Skeletal muscle cell (primary cell): ENCODE data around the gene NPB.

Experiments used
- DNase-seq: peaks from one replicate; pipeline ENCODE4 v3.0.0-alpha.2; 2010; ENCODE audit warnings: low read depth
- H3K4me3 ChIP-seq: 2 replicates; pipeline ENCODE4 v1.5.1; 2011; ENCODE audit warnings: low read depth, mild to moderate bottlenecking, control low read depth, low read length, moderate library complexity

NPB gene

DNA sequence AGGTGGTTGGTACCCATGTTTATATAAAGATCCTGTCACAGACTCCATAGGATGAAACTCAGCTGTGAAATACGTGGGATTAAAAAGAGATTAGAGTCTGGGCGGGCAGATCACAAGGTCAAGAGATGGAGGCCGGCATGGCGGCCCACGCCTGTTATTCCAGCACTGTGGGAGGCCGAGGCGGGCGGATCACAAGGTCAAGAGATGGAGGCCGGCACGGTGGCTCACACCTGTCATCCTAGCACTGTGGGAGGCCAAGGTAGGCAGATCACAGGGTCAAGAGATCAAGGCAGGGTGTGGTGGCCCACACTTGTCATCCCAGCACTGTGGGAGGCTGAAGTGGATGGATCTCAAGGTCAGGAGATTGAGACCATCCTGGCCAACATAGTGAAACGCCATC, 6.6 kb upstream of the NPB start:
- no peak for DNase-seq
- H3K4me3 ChIP-seq, result no peak overlapping the region

DNA sequence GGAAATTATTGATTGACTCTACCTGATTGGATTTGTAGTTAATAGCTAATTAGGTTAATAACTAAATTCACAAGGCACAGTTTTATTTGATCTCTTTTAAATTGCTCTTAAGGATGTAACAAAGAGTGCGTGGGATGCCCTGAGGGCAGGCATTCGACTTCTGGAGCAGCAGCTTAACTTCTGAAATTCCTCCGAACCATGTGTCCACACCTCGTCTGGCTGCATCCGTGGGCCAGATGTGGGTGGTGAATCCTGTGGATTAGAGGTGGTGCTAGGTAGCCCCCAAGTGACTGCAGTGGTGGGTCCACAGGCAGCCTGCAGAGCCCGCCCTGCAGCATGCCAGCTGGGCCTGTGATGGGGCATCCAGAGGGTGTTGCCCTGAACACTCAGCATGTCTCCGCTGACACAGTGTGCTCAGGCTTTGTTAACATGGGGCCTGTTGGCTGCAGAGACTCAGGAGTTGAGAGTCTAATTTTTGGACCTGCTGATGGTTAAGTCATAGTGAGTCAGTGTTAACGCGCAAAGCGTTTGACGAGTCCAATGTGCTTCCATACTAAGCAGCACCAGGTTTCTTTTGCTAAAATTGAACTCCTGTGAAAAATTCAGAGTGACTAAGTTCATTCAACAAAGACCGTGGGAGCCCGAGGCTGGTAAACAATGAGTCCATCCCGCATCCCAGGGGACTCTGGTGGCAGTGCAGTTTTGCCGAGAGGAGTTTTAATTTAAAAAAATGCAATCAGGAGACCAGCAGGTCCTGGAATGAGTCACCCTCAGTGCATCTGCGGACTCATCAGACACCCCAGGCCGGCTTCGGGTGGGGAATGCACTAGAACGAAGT, 3.8 kb upstream of the NPB start:
- peak; percentile 63 for DNase-seq
- H3K4me3 ChIP-seq, result no peak overlapping the region

- no peak overlapping the region for H3K4me3 ChIP-seq
- no peak for DNase-seq
Measured at GRCh38 chr17:81898885-81899284, 3.2 kb upstream of the NPB start.

DNA sequence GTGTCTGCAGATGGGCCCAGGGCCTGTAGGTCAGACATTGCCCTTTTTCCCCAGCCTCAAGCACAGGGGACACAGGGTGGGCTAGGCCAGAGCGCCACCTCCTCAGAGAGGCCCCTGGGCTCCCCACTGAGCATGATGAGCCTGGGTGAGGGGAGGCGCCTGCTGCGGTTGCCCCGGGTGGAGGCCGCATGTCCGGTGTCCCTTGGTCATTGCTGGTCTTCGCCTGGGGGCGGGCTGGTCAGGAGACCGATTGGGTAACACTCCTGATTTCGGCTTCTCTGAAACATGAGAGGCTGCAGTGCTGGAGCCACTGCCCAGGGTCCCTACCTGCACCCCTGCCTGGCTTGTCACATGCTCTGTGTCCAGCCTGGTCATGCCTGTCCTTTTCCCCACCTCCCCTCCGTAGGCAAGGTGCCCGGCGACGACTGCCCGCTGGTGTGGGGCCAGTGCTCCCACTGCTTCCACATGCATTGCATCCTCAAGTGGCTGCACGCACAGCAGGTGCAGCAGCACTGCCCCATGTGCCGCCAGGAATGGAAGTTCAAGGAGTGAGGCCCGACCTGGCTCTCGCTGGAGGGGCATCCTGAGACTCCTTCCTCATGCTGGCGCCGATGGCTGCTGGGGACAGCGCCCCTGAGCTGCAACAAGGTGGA, 2.4 kb upstream of the NPB start:
- DNase-seq, result no peak
- H3K4me3 ChIP-seq, result no peak overlapping the region

DNA sequence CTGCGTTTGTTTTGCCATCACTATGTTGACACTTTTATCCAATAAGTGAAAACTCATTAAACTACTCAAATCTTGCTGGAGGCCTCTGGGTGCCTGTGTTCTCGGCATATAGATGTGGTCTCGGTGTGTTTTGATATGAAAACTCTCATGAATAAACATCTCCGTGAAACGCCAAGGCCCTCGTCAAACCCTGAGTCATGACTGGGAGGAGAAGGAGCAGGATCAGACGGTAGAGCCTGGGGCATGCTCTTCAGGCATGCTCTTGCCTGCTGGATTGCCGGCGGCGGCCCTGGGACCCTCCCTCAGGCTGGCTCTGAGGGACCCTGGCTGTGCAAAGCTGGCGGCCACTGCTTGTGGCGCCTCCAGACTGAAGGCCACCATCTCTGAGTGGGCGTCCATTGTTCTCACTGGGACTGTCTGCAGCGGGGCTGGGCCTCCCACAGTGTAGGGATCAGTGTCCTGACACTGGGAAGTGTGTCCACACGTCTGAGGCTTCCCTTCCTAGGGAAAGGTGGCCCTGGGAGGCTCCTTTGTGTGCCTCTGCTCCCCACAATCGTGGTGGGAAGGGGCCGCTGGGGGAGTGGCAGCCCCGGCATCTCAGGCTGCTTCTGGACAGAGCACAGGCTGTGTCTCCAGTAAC, 1.7 kb upstream of the NPB start:
- DNase-seq, result no peak
- no peak overlapping the region for H3K4me3 ChIP-seq

- no peak for DNase-seq
- peak overlapping the region; percentile 42 for H3K4me3 ChIP-seq
Measured at GRCh38 chr17:81901167-81902022, 643 bp upstream of the NPB start.

DNA sequence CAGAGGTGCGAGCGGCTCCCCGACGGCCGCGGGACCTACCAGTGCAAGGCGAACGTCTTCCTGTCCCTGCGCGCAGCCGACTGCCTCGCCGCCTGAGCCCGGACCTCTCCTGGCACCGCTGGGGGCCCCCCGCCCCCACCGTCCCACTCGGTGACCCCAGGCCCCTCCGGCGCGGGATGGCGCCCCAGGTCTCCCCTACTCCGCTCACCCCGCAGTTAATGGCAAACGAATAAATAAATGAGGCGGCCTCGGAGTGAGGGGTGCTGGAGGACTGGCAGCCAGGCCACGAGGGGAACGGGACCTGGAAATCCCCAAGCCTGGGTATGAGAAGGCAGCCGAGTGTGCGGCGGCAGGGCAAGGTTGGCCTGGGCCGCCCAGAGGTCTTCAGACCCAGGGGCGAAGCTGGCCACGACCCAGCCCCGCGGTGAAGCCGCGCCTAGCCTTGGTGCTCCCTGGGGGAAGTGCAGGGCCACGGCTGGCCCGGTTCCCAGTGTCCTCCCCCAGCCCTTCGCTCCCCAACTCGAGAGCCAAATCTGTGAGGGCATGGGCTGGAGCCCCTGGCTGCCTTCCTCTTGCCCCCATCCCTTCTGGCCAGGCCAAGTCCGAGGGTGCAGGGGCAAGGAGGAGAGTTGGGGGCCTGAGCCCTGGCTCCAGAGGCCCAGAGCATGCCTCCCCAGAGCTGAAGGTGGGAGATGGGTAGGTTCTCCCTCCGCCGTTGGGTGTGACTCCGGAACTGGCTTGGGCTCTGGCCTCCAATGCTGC, 796 bp downstream of the NPB start:
- peak overlapping the region; percentile 42 for H3K4me3 ChIP-seq
- DNase-seq, result no peak

DNA sequence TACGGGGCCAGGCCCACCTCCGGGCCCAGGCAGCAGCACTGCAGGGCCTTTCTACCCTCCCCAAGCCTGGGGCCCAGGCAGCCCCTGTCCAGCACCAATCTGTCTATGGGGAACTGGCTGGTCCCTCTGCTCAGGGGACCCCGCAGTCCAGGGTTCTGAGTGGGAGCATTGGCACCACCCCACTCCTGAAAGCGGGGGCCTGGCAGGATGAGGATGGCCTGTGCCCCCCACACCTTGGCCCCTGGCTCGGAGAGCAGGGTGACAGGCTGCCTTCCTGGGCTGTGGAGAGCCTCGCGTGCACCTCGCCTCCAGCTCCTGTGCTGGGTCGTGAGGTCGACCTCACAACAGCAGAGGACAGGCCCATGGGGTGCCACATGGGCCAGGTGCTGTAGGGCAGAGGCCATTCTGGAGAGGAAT, 1.4 kb downstream of the NPB start:
- DNase-seq, result no peak
- H3K4me3 ChIP-seq, result no peak overlapping the region

GRCh38 chr17:81903896-81904599, 2.0 kb downstream of the NPB start:
- no peak for DNase-seq
- H3K4me3 ChIP-seq, result no peak overlapping the region

GRCh38 chr17:81904600-81905423, 2.8 kb downstream of the NPB start:
- no peak for DNase-seq
- no peak overlapping the region for H3K4me3 ChIP-seq

- no peak overlapping the region for H3K4me3 ChIP-seq
- no peak for DNase-seq
Measured at GRCh38 chr17:81905424-81905875, 3.4 kb downstream of the NPB start.

GRCh38 chr17:81905993-81906392, 4.0 kb downstream of the NPB start:
- no peak overlapping the region for H3K4me3 ChIP-seq
- DNase-seq, result no peak

DNA sequence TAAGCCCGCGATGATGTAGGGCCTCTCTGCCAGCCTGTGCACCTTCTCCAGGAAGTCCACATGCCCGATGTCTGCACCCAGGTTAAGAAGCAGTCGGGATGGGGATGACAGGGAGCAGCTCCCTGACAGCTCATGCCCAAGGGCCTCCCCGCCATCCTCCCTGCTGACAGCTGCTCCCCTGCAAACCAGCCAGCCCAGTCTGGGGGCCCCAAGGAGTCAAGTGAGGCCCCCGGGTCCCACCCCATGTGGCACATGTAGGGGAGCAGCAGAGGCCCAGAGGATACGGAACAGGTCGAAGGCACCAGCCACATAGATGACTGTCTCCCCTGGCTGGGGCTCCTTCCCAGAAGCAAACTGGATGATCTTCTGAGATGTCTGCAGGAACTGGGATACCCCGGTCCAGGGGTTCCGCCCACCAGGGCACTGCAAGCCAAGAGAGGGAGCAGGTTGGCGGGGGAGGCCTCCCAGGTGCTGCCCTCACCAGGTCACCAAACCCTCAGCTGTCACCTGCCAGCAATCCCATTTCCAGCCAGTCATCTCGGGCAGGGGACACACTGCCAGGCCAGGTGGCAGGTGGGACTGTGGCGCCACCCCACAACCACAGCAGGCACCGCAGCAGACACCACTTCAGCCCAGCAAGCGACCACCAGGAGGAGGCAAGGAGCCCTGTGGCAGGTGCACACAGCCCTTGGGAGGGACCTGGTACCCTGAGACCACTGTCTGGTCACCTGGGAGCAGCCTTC, 4.6 kb downstream of the NPB start:
- no peak for DNase-seq
- no peak overlapping the region for H3K4me3 ChIP-seq

DNA sequence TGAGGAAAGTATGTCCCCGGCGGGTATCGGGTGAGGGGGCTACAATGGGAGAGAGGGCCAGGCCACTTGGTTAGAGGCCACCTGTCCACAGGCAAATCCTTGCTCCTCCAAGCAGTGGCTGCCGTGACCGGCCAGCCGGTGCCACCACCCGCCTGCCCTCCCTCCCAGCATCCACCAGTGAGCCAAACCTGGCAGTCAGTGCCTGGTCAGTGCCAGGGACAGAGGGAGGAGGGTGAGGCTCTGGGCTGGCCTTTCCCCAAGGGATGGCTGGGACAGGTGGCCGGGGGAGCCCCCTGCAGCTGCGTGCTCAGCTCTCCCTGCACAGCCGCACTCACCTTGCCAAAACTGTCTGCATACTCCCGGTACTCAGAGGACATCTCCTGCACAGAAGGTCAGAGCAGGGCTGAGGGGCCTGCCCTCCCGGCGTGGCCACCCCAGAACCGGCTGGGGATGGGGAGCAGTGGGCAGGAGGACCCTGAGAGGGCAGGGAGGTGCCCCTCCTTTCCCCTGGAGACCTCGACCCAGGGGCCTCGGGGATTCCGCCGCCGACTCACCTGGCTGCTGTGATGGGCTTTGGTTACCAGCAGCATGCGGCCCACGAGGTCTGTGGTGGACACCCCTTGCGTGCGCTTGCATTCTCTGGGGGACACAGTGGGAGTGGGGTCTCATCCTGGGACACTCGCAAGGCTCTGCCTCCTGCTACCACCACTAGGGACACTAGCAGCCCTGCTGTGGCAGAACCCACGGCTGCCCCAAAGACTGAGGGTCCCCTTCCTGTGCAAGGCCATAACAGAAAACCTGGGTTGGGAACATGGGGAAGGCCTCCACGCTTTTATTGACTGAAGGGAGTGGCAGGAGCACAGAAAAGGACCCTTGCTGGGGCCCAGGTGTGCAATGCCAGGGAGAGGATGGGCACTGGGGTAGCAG, 5.4 kb downstream of the NPB start:
- DNase-seq, result no peak
- H3K4me3 ChIP-seq, result no peak overlapping the region

DNA sequence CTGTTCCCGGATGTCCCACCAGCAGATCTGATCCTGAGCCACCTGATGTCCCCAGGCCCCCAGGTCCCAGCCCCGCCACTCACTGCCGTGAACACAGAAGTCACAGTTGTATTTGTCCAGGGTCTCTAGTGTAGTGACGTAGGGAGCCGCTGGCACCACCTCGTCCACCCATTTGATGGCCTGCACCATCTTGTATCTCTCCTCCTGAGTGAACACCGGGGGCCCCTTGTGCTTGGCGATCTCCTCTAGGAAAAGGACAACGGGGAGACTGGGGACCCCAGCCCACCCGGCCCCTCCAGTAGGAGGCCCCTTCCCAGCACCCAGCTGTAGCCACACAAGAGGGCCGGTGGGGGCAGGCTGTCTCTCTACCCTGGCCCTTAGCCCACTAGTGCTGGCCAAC, 6.8 kb downstream of the NPB start:
- no peak overlapping the region for H3K4me3 ChIP-seq
- no peak for DNase-seq

DNA sequence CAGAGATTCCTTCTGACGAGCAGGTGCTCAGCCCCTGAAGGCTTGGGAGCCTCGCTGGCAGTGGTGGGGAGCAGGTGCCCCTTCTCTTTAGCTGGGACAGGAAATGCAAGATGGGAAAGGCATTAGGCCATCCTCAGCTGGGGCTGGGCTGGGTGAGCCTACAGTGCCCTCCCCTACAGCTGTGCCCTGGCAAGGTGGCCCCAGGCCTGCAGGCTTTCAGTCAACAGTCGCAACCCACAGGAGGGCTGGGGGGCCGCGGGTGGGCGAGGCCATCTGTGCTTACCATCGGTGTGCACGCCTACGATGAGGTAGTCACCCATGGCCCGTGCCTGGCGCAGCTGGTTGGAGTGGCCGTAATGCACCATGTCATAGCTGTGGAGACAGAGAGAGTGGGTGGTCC, 7.2 kb downstream of the NPB start:
- DNase-seq, result no peak
- no peak overlapping the region for H3K4me3 ChIP-seq
